NCI-H526 (cell line): Measurements from ENCODE around the gene ATP8B1.
A peak's percentile ranks its signal among the peaks of the same experiment; 100 is the strongest.
"Not testable (repeated sequence)": the region's sequence is repeated elsewhere in the genome, so short reads cannot be mapped to it uniquely, and the experiment has no call there.

Experiments
- DNase-seq, 2 experiments: peaks; one replicate each; lab custom pipeline; 2025; lab: John Stamatoyannopoulos, UW

Gene ATP8B1

GRCh38 chr18:57803103-57803969 lies at the start of gene ATP8B1:
ATP8B1 (minus strand) TSS chr18:57803315; CDS start chr18:57731807, 71,508 bp downstream.
- peak; percentile 84 to 97 for DNase-seq

- DNase-seq = no peak
These were observed 46.9 kb upstream of the ATP8B1 start for GRCh38 chr18:57850063-57850462.

- not testable (repeated sequence) for DNase-seq
These were observed 45.3 kb upstream of the ATP8B1 start for GRCh38 chr18:57848374-57848773.

- DNase-seq = not testable (repeated sequence)
These were observed 44.3 kb upstream of the ATP8B1 start for GRCh38 chr18:57847431-57847830.

- no peak for DNase-seq
These were observed 43.1 kb upstream of the ATP8B1 start for GRCh38 chr18:57846258-57846657.

- DNase-seq = no peak
These were observed 42.5 kb upstream of the ATP8B1 start for GRCh38 chr18:57845605-57846074.

- DNase-seq = no peak
These were observed 41.2 kb upstream of the ATP8B1 start for GRCh38 chr18:57844319-57844718.

- peak; percentile 85 to 91 for DNase-seq
These were observed 40.3 kb upstream of the ATP8B1 start for GRCh38 chr18:57843386-57843785.

- DNase-seq = no peak
These were observed 38.5 kb upstream of the ATP8B1 start for GRCh38 chr18:57841568-57841967.

GRCh38 chr18:57839942-57840381 lies 36.8 kb upstream of the ATP8B1 start:
- DNase-seq = no peak

GRCh38 chr18:57837917-57838548 lies 34.9 kb upstream of the ATP8B1 start:
- no peak for DNase-seq

- no peak for DNase-seq
These were observed 33.4 kb upstream of the ATP8B1 start for GRCh38 chr18:57836557-57836956.

GRCh38 chr18:57835904-57836303 lies 32.8 kb upstream of the ATP8B1 start:
- no peak for DNase-seq

- DNase-seq = no peak
These were observed 31.5 kb upstream of the ATP8B1 start for GRCh38 chr18:57834616-57835015.

- DNase-seq = no peak
These were observed 30.5 kb upstream of the ATP8B1 start for GRCh38 chr18:57833441-57834101.

- no peak for DNase-seq
These were observed 29.6 kb upstream of the ATP8B1 start for GRCh38 chr18:57832730-57833129.

- no peak for DNase-seq
These were observed 28.7 kb upstream of the ATP8B1 start for GRCh38 chr18:57831597-57832377.

GRCh38 chr18:57827646-57828045 lies 24.5 kb upstream of the ATP8B1 start:
- DNase-seq = no peak

- DNase-seq = no peak
These were observed 23.1 kb upstream of the ATP8B1 start for GRCh38 chr18:57826252-57826651.

GRCh38 chr18:57820583-57820982 lies 17.5 kb upstream of the ATP8B1 start:
- DNase-seq = not testable (repeated sequence)

- DNase-seq = no peak
These were observed 16.8 kb upstream of the ATP8B1 start for GRCh38 chr18:57819671-57820460.
